Parathyroid adenoma (tissue), 2 donors: ENCODE data around the gene PLEKHH1.

Experiments
- H2AFZ ChIP-seq: fragments of 300-600 bp; sonication (generic); one replicate; pipeline ENCODE4 v1.7.0; 2017; ENCODE audit warnings: antibody characterized with exemption, mild to moderate bottlenecking
- H3K27ac ChIP-seq: fragments of 300-600 bp; sonication (generic); one replicate; pipeline ENCODE4 v1.7.0; 2017
- H3K27me3 ChIP-seq: fragments of 300-600 bp; sonication (generic); one replicate; pipeline ENCODE4 v1.7.0; 2017; ENCODE audit warnings: low read length; ENCODE audit not compliant: control insufficient read depth, insufficient read depth
- H3K36me3 ChIP-seq: fragments of 300-600 bp; sonication (generic); one replicate; pipeline ENCODE4 v1.7.0; 2017; ENCODE audit warnings: low read length; ENCODE audit not compliant: control insufficient read depth, insufficient read depth
- H3K4me1 ChIP-seq: fragments of 300-600 bp; sonication (generic); one replicate; pipeline ENCODE4 v1.7.0; 2017; ENCODE audit warnings: control low read depth
- H3K4me2 ChIP-seq: fragments of 300-600 bp; sonication (generic); one replicate; pipeline ENCODE4 v1.7.0; 2017; ENCODE audit warnings: low read length
- H3K4me3 ChIP-seq: fragments of 300-600 bp; sonication (generic); one replicate; pipeline ENCODE4 v1.7.0; 2017; ENCODE audit warnings: low read depth, low read length
- H3K79me2 ChIP-seq: fragments of 300-600 bp; sonication (generic); one replicate; pipeline ENCODE4 v1.7.0; 2017; ENCODE audit warnings: control low read depth
- H3K9ac ChIP-seq: fragments of 300-600 bp; sonication (generic); one replicate; pipeline ENCODE4 v1.7.0; 2017; ENCODE audit warnings: mild to moderate bottlenecking
- H3K9me3 ChIP-seq: fragments of 300-600 bp; sonication (generic); one replicate; pipeline ENCODE4 v1.7.0; 2017; ENCODE audit warnings: low read length; ENCODE audit not compliant: control insufficient read depth
- TF ChIP-seq, protein P1 (sequence below): fragments of 300-600 bp; sonication (generic); IDR thresholded peaks from one replicate; pipeline ENCODE4 v1.7.0; 2017; ENCODE audit warnings: antibody characterized with exemption, mild to moderate bottlenecking
- donor health status: primary hyperparathyroidism.

Gene PLEKHH1

DNA sequence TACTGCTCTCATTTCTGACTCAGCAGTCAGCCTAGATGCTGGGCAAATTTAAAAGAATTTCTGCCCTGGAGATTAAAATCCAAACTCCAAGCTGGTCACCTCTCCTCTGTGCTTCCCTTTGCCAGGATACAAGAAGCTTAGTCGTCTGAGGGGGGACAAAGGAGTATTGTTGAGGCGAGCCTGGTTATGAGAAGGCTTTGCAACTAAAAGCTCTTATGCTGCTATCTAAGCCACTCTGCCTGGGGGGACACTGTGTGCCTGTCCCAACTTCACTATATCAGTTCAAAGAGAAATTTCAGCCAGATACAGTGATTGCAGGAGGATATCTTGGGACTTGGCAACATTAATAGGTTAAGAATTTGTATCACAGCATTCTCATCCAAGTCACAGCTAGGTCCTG lies 10.8 kb upstream of the PLEKHH1 start:
- H2AFZ ChIP-seq: no peak overlapping the region
- TF ChIP-seq, protein P1, sequence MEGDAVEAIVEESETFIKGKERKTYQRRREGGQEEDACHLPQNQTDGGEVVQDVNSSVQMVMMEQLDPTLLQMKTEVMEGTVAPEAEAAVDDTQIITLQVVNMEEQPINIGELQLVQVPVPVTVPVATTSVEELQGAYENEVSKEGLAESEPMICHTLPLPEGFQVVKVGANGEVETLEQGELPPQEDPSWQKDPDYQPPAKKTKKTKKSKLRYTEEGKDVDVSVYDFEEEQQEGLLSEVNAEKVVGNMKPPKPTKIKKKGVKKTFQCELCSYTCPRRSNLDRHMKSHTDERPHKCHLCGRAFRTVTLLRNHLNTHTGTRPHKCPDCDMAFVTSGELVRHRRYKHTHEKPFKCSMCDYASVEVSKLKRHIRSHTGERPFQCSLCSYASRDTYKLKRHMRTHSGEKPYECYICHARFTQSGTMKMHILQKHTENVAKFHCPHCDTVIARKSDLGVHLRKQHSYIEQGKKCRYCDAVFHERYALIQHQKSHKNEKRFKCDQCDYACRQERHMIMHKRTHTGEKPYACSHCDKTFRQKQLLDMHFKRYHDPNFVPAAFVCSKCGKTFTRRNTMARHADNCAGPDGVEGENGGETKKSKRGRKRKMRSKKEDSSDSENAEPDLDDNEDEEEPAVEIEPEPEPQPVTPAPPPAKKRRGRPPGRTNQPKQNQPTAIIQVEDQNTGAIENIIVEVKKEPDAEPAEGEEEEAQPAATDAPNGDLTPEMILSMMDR: no peak
- H3K9me3 ChIP-seq: no peaks in the 10 kb centered on the region
- H3K36me3 ChIP-seq: no peaks in the 10 kb centered on the region
- no peak overlapping the region for H3K4me2 ChIP-seq
- peaks cover 10% of the 10 kb centered on the region for H3K4me1 ChIP-seq
- H3K9ac ChIP-seq: no peak overlapping the region
- H3K79me2 ChIP-seq: no peaks in the 10 kb centered on the region
- H3K27me3 ChIP-seq: no peaks in the 10 kb centered on the region
- no peak overlapping the region for H3K4me3 ChIP-seq
- no peak overlapping the region for H3K27ac ChIP-seq

- no peak overlapping the region for H3K4me3 ChIP-seq
- no peak overlapping the region for H3K27ac ChIP-seq
- no peaks in the 10 kb centered on the region for H3K9me3 ChIP-seq
- H3K36me3 ChIP-seq: no peaks in the 10 kb centered on the region
- H3K4me2 ChIP-seq: no peak overlapping the region
- no peak overlapping the region for H2AFZ ChIP-seq
- H3K4me1 ChIP-seq: peaks cover 7% of the 10 kb centered on the region
- TF ChIP-seq, protein P1: no peak
- H3K79me2 ChIP-seq: no peaks in the 10 kb centered on the region
- H3K9ac ChIP-seq: no peak overlapping the region
- H3K27me3 ChIP-seq: no peaks in the 10 kb centered on the region
Measured at GRCh38 chr14:67523764-67524633, 9.1 kb upstream of the PLEKHH1 start.

DNA sequence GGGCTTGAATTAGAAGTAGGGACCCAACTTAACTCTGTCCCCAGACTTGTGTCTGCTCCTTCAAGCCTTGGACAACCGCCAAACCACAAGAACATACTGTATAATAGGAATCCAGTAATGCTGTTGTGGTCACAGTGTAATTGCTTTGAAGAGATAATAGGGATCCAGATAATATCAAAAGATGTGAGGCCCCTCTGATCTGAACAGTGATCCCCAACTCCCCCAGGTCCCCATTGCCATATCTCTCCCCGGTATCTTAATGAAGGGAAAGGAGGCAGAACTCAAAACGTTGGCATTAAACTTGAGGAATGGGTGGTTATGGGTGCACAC lies 8.5 kb upstream of the PLEKHH1 start:
- TF ChIP-seq, protein P1: no peak
- no peak overlapping the region for H3K27ac ChIP-seq
- no peak overlapping the region for H3K4me2 ChIP-seq
- peaks cover 5% of the 10 kb centered on the region for H3K4me1 ChIP-seq
- H3K79me2 ChIP-seq: no peaks in the 10 kb centered on the region
- no peaks in the 10 kb centered on the region for H3K36me3 ChIP-seq
- H3K9me3 ChIP-seq: no peaks in the 10 kb centered on the region
- no peak overlapping the region for H2AFZ ChIP-seq
- H3K4me3 ChIP-seq: no peak overlapping the region
- H3K27me3 ChIP-seq: no peaks in the 10 kb centered on the region
- no peak overlapping the region for H3K9ac ChIP-seq

DNA sequence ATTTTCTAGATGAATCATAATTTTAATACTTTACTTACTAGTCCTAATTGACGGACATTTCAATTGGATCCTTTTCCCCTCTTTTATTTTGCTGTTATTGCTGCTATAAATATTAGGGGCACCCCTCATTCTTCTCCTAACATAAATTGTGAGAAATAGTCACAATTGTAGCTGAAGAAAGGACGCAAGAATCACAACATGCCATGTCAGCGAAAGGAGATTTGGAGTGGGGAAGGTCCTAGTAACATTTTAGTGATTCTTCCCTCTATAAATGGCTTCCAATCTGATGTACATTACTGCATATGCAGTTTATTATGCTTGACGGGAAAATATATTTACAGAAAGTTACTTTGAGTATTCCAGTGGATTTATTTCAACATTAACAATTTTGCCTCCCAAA lies 7.7 kb upstream of the PLEKHH1 start:
- TF ChIP-seq, protein P1: no peak
- no peak overlapping the region for H3K4me2 ChIP-seq
- H3K27me3 ChIP-seq: no peaks in the 10 kb centered on the region
- H3K27ac ChIP-seq: no peak overlapping the region
- peaks cover 5% of the 10 kb centered on the region for H3K4me1 ChIP-seq
- no peak overlapping the region for H3K9ac ChIP-seq
- H2AFZ ChIP-seq: no peak overlapping the region
- H3K36me3 ChIP-seq: no peaks in the 10 kb centered on the region
- H3K4me3 ChIP-seq: no peak overlapping the region
- H3K79me2 ChIP-seq: no peaks in the 10 kb centered on the region
- H3K9me3 ChIP-seq: no peaks in the 10 kb centered on the region

DNA sequence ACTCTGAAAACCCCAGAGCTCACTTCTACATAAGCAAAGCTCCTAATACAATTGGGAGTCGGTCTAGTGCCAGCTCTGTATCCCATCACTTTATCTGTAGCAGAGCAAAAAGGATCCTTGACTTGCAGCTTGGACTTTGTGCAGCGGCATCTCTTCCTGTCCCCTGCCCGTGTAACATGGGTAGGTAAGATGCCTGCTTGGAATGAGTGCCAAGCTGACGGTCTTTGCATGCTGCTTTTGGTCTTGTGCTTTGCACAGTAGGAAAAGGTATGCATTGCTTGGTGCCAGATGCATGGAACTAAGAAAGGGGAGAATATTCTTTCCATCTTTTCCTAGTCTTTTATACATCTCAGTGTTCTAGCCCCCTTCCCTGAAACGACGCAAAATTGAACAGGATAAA lies 6.9 kb upstream of the PLEKHH1 start:
- no peak overlapping the region for H3K4me3 ChIP-seq
- no peak overlapping the region for H3K27ac ChIP-seq
- no peak overlapping the region for H3K9ac ChIP-seq
- H2AFZ ChIP-seq: no peak overlapping the region
- no peaks in the 10 kb centered on the region for H3K36me3 ChIP-seq
- peaks cover 5% of the 10 kb centered on the region for H3K4me1 ChIP-seq
- no peaks in the 10 kb centered on the region for H3K9me3 ChIP-seq
- H3K79me2 ChIP-seq: no peaks in the 10 kb centered on the region
- H3K27me3 ChIP-seq: no peaks in the 10 kb centered on the region
- TF ChIP-seq, protein P1: no peak
- H3K4me2 ChIP-seq: no peak overlapping the region
